HepG2 (cell line): ENCODE data around the gene GYS1. TPM values are rescaled to one million over a fixed set of nuclear protein-coding genes. Genes with fewer than 3 reads are reported as not detected.

Source experiments
- CC2D1A ChIP-seq: sonication (generic); formaldehyde crosslinking; IDR thresholded peaks from 2 replicates; pipeline ENCODE4 v1.8.1; 2023; ENCODE audit warnings: mild to moderate bottlenecking, missing genetic modification reagents
- GATAD1 ChIP-seq: IDR thresholded peaks from 2 replicates; pipeline ENCODE4 v1.6.1; 2016; ENCODE audit warnings: missing genetic modification reagents, missing compliant biosample characterization
- MBNL3 ChIP-seq: fragments of 250-450 bp; sonication (Bioruptor Pico); conservative IDR thresholded peaks from 2 replicates; pipeline ENCODE4 v1.8.0; 2022; ENCODE audit warnings: mild to moderate bottlenecking, inconsistent platforms
- PCBP1 ChIP-seq: fragments of 200-400 bp; formaldehyde crosslinking; IDR thresholded peaks from 2 replicates; pipeline ENCODE4 v1.6.1; 2017; ENCODE audit warnings: mild to moderate bottlenecking, low read depth, low read length, borderline replicate concordance
- PPARG ChIP-seq: conservative IDR thresholded peaks from 2 replicates; pipeline ENCODE4 v1.6.1; 2016; ENCODE audit warnings: missing biosample characterization, missing genetic modification reagents
- REPIN1 ChIP-seq: sonication (generic); formaldehyde crosslinking; IDR thresholded peaks from 2 replicates; pipeline ENCODE4 v1.8.0; 2022; ENCODE audit warnings: missing genetic modification reagents, low read depth, mild to moderate bottlenecking, borderline replicate concordance
- RFX5 ChIP-seq: IDR thresholded peaks from 2 replicates; pipeline ENCODE4 v1.6.1; 2011; ENCODE audit warnings: low read depth, low read length, improper control_type of control experiment
- SNRNP70 ChIP-seq: fragments of 200-400 bp; formaldehyde crosslinking; IDR thresholded peaks from 2 replicates; pipeline ENCODE4 v1.6.1; 2017; ENCODE audit warnings: mild to moderate bottlenecking, low read depth, low read length, moderate library complexity
- SRSF1 ChIP-seq: fragments of 200-400 bp; formaldehyde crosslinking; optimal IDR thresholded peaks from 2 replicates; pipeline ENCODE3; 2017; ENCODE audit warnings: mild to moderate bottlenecking, low read depth, low read length, moderate library complexity
- TAF1 ChIP-seq: sonication (generic); formaldehyde crosslinking; IDR thresholded peaks from 2 replicates; pipeline ENCODE4 v1.4.0; 2020; ENCODE audit warnings: missing genetic modification reagents
- ZBTB39 ChIP-seq: sonication (generic); formaldehyde crosslinking; IDR thresholded peaks from 2 replicates; pipeline ENCODE4 v1.5.0; 2020; ENCODE audit warnings: missing genetic modification reagents
- ZC3H4 ChIP-seq: sonication (generic); formaldehyde crosslinking; IDR thresholded peaks from 2 replicates; pipeline ENCODE4 v1.4.0; 2020; ENCODE audit warnings: missing genetic modification reagents, borderline replicate concordance
- ZNF234 ChIP-seq: sonication (generic); formaldehyde crosslinking; conservative IDR thresholded peaks from 2 replicates; pipeline ENCODE4 v1.5.1; 2020; ENCODE audit warnings: mild to moderate bottlenecking, missing genetic modification reagents
- ZNF572 ChIP-seq: sonication (generic); formaldehyde crosslinking; IDR thresholded peaks from 2 replicates; pipeline ENCODE4 v1.5.1; 2020; ENCODE audit warnings: mild to moderate bottlenecking, missing genetic modification reagents
- ZNF597 ChIP-seq: sonication (generic); formaldehyde crosslinking; IDR thresholded peaks from 2 replicates; pipeline ENCODE4 v1.5.0; 2020; ENCODE audit warnings: missing genetic modification reagents
- polyA plus RNA-seq, 8 experiments: library from polyadenylated mRNA; depleted of rRNA in 3 of 8; stranded (reverse) in 7 of 8; unstranded in 1 of 8; fragments of >200 nt; fragmentation: Illumina TruSeq in 4 of 8; extraction: Trizol in 4 of 8; gene quantifications; 2 replicates each; pipeline versions ENCODE4 v1.2.1 to v1.2.3, GENCODE V29; 2011 to 2016; ENCODE audit warnings: low read depth in 4 of 8, missing spikeins in 1 of 8, mixed read lengths in 1 of 8; ENCODE audit not compliant: insufficient read depth in 1 of 8
- total RNA-seq, 5 experiments: library from RNA; depleted of rRNA; stranded (reverse); fragments of >200 nt; fragmentation: Illumina TruSeq; extraction: Trizol; gene quantifications; 2 replicates each; pipeline ENCODE4 v1.2.3, GENCODE V29; 2016; ENCODE audit warnings: low read depth in 1 of 5
- TF ChIP-seq, protein P1 (sequence below), 2 experiments: sonication (generic) in 1 of 2; formaldehyde crosslinking in 1 of 2; IDR thresholded peaks; 2 replicates each; pipeline versions ENCODE4 v1.6.1 to v1.9.0; 2014 to 2022; ENCODE audit warnings: antibody characterized with exemption in 1 of 2, borderline replicate concordance in 1 of 2, inconsistent platforms in 1 of 2, low read depth in 1 of 2, missing genetic modification reagents in 1 of 2
- TF ChIP-seq, protein P2 (sequence below): sonication (generic); formaldehyde crosslinking; IDR thresholded peaks from 2 replicates; pipeline ENCODE4 v1.5.0; 2020; ENCODE audit warnings: mild to moderate bottlenecking, missing genetic modification reagents

Gene GYS1
- total and polyA plus RNA-seq, 2 of the 13 experiments (the other 11 are each of a cell fraction or from before 2014, with no cell fraction given), result 18.4 to 42.1 TPM

- TF ChIP-seq SRSF1, result peak; percentile 84
- TF ChIP-seq, protein P1, sequence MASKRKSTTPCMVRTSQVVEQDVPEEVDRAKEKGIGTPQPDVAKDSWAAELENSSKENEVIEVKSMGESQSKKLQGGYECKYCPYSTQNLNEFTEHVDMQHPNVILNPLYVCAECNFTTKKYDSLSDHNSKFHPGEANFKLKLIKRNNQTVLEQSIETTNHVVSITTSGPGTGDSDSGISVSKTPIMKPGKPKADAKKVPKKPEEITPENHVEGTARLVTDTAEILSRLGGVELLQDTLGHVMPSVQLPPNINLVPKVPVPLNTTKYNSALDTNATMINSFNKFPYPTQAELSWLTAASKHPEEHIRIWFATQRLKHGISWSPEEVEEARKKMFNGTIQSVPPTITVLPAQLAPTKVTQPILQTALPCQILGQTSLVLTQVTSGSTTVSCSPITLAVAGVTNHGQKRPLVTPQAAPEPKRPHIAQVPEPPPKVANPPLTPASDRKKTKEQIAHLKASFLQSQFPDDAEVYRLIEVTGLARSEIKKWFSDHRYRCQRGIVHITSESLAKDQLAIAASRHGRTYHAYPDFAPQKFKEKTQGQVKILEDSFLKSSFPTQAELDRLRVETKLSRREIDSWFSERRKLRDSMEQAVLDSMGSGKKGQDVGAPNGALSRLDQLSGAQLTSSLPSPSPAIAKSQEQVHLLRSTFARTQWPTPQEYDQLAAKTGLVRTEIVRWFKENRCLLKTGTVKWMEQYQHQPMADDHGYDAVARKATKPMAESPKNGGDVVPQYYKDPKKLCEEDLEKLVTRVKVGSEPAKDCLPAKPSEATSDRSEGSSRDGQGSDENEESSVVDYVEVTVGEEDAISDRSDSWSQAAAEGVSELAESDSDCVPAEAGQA (IDR thresholded peaks at IDR 0.05; ENCODE audit: low read depth), result no peak
- TF ChIP-seq, protein P1 (CRISPR knock-in tag; IDR thresholded peaks at IDR 0.05; ENCODE audit: borderline replicate concordance), result 0 out of 2 replicates have a peak, but pooled peaks have one; percentile 12
- no peak for TF ChIP-seq TAF1 (CRISPR knock-in tag)
- no peak; the same call in 1 of the 2 replicates for TF ChIP-seq REPIN1
- no peak for TF ChIP-seq ZNF234
- TF ChIP-seq ZC3H4 (CRISPR knock-in tag), result peak; percentile 74; the same call in 1 of the 2 replicates
- no peak for TF ChIP-seq ZNF572 (CRISPR knock-in tag)
- no peak for TF ChIP-seq PCBP1
- TF ChIP-seq RFX5, result no peak
- TF ChIP-seq, protein P2, sequence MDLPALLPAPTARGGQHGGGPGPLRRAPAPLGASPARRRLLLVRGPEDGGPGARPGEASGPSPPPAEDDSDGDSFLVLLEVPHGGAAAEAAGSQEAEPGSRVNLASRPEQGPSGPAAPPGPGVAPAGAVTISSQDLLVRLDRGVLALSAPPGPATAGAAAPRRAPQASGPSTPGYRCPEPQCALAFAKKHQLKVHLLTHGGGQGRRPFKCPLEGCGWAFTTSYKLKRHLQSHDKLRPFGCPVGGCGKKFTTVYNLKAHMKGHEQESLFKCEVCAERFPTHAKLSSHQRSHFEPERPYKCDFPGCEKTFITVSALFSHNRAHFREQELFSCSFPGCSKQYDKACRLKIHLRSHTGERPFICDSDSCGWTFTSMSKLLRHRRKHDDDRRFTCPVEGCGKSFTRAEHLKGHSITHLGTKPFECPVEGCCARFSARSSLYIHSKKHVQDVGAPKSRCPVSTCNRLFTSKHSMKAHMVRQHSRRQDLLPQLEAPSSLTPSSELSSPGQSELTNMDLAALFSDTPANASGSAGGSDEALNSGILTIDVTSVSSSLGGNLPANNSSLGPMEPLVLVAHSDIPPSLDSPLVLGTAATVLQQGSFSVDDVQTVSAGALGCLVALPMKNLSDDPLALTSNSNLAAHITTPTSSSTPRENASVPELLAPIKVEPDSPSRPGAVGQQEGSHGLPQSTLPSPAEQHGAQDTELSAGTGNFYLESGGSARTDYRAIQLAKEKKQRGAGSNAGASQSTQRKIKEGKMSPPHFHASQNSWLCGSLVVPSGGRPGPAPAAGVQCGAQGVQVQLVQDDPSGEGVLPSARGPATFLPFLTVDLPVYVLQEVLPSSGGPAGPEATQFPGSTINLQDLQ, result no peak
- peak; percentile 22; the same call in 1 of the 2 replicates for TF ChIP-seq GATAD1 (CRISPR knock-in tag)
- TF ChIP-seq SNRNP70, result no peak
- TF ChIP-seq MBNL3 (CRISPR knock-in tag), result no peak
- no peak for TF ChIP-seq ZNF597
- no peak for TF ChIP-seq CC2D1A
- TF ChIP-seq PPARG (CRISPR knock-in tag), result no peak
- no peak for TF ChIP-seq ZBTB39 (CRISPR knock-in tag)
Measured at GRCh38 chr19:48965806-48966540, 27.1 kb downstream of the GYS1 start (continued).
